Smooth muscle cell of trachea (primary cell): ENCODE data around the gene POLR1G. TPM values are rescaled to one million over a fixed set of nuclear protein-coding genes. Genes with fewer than 3 reads are reported as not detected.

Experiments
- total RNA-seq: library from RNA; depleted of rRNA; stranded (reverse); fragments of >200 nt; gene quantifications from 2 replicates; pipeline ENCODE4 v1.2.1, GENCODE V29; 2014

Gene POLR1G
- 2.9 and 4.3 TPM in 2 replicates for total RNA-seq

GRCh38 chr19:45406226-45407090 is at the start of gene POLR1G:
POLR1G (plus strand) TSS chr19:45406644; CDS start chr19:45406697, 53 bp downstream.

GRCh38 chr19:45370410-45371204 is 35.8 kb upstream of the POLR1G start, which contains the start of gene ERCC2:
ERCC2 (minus strand) TSS chr19:45370573; CDS start chr19:45370540, 33 bp downstream.

GRCh38 chr19:45404557-45405434 is 1.6 kb upstream of the POLR1G start, which contains the start of gene PPP1R13L:
PPP1R13L (minus strand) TSS chr19:45405069; CDS start chr19:45398318, 6,751 bp downstream.

GRCh38 chr19:45423589-45424190 is 17.2 kb downstream of the POLR1G start, which contains the start of gene ERCC1:
ERCC1 (minus strand) TSS chr19:45423917; CDS start chr19:45423374, 543 bp downstream.

Other genes with a start within 250 kb of the POLR1G start
- under 0.01 and 0.66 TPM in 2 replicates for gene NKPD1, start 245.7 kb upstream of the POLR1G start, total RNA-seq
- 6.1 and 8.3 TPM in 2 replicates for gene TRAPPC6A, start 228.4 kb upstream of the POLR1G start, total RNA-seq
- gene BLOC1S3, start 227.9 kb upstream of the POLR1G start, total RNA-seq = 8.9 and 13.1 TPM in 2 replicates
- gene EXOC3L2, start 161.2 kb upstream of the POLR1G start, total RNA-seq = 0.17 TPM in 1 of 2 replicates, not detected in the other
- 12.5 and 16.0 TPM in 2 replicates for gene MARK4, start 155.4 kb upstream of the POLR1G start, total RNA-seq
- not detected in 2 replicates for gene CKM, start 83.8 kb upstream of the POLR1G start, total RNA-seq
- gene KLC3, start 65.9 kb upstream of the POLR1G start, total RNA-seq = under 0.01 TPM in 2 replicates
- gene ERCC2, start 36.1 kb upstream of the POLR1G start, total RNA-seq = 18.0 and 28.1 TPM in 2 replicates
- 1.5 and 2.2 TPM in 2 replicates for gene PPP1R13L, start 1.6 kb upstream of the POLR1G start, total RNA-seq
- gene ERCC1, start 17.3 kb downstream of the POLR1G start, total RNA-seq = 78.7 and 79.7 TPM in 2 replicates
- 0.73 and 3.3 TPM in 2 replicates for gene FOSB, start 61.4 kb downstream of the POLR1G start, total RNA-seq
- gene RTN2, start 90.4 kb downstream of the POLR1G start, total RNA-seq = 12.9 and 14.0 TPM in 2 replicates
- 3.3 and 4.1 TPM in 2 replicates for gene PPM1N, start 91.8 kb downstream of the POLR1G start, total RNA-seq
- 58.6 and 60.5 TPM in 2 replicates for gene VASP, start 100.8 kb downstream of the POLR1G start, total RNA-seq
- 5.5 and 6.5 TPM in 2 replicates for gene OPA3, start 178.2 kb downstream of the POLR1G start, total RNA-seq
- 0.17 and 0.73 TPM in 2 replicates for gene GPR4, start 195.6 kb downstream of the POLR1G start, total RNA-seq
- 38.3 and 63.5 TPM in 2 replicates for gene EML2, start 232.8 kb downstream of the POLR1G start, total RNA-seq